ENCODE data around the gene COL17A1.

COL17A1 gene

DNA sequence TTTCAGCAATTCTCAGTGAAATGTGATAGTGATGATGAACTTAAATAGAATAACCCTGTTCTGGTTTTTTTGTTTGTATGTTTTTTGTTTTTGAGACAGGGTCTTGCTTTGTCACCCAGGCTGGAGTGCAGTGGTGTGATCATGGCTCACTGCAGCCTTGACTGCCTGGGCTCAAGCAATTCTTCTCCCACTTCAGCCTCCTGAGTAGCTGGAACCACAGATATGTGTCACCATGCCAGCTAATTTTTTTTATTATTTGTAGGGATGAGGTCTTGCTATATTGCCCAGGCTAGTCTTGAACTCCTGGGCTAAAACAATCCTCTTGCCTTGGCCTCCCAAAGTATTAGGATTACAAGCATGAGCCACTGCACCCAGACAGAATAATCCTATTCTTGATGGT is 14.3 kb upstream of the COL17A1 start:
- TF ChIP-seq, protein P1, sequence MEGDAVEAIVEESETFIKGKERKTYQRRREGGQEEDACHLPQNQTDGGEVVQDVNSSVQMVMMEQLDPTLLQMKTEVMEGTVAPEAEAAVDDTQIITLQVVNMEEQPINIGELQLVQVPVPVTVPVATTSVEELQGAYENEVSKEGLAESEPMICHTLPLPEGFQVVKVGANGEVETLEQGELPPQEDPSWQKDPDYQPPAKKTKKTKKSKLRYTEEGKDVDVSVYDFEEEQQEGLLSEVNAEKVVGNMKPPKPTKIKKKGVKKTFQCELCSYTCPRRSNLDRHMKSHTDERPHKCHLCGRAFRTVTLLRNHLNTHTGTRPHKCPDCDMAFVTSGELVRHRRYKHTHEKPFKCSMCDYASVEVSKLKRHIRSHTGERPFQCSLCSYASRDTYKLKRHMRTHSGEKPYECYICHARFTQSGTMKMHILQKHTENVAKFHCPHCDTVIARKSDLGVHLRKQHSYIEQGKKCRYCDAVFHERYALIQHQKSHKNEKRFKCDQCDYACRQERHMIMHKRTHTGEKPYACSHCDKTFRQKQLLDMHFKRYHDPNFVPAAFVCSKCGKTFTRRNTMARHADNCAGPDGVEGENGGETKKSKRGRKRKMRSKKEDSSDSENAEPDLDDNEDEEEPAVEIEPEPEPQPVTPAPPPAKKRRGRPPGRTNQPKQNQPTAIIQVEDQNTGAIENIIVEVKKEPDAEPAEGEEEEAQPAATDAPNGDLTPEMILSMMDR (IDR thresholded peaks at IDR 0.05; ENCODE audit: poor library complexity, severe bottlenecking) = no peak
- Histone ChIP-seq H3K27me3 (ENCODE audit: insufficient read depth, poor library complexity, severe bottlenecking) (no peaks in the 10 kb centered on the region), H3K27ac (ENCODE audit: poor library complexity, severe bottlenecking) (peak overlapping the region; percentile 82), H3K36me3 (ENCODE audit: low read depth) (no peaks in the 10 kb centered on the region), H3K9me3 (ENCODE audit: severe bottlenecking) (peaks cover 3% of the 10 kb centered on the region), H3K4me1 (ENCODE audit: insufficient read depth, poor library complexity, severe bottlenecking) (peaks cover 29% of the 10 kb centered on the region), H3K4me3 (ENCODE audit: severe bottlenecking) (no peak overlapping the region)
- DNase-seq (ENCODE audit: low spot score) = no peak
- ATAC-seq (ENCODE audit: low read depth) = no peak

DNA sequence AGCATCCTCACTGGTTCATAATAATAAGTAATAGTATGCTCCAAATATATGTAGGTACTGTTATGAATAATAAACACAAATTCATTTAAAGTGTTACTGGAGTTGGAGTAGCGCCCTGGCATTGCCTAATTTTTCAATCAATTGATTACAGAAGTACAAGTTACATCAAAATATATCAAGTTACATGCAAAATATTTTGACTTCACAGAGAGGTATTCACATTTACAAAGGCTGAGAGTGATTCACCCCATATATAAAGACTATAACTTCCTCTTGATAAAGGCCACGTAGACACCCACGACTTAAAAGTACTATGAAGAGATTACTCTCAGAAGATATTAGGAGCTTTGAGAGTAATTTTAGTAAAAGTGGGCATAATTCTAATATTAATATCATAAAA is 13.6 kb upstream of the COL17A1 start:
- Histone ChIP-seq H3K36me3 (ENCODE audit: low read depth) (no peaks in the 10 kb centered on the region), H3K4me3 (ENCODE audit: severe bottlenecking) (no peak overlapping the region), H3K4me1 (ENCODE audit: insufficient read depth, poor library complexity, severe bottlenecking) (peaks cover 23% of the 10 kb centered on the region), H3K27me3 (ENCODE audit: insufficient read depth, poor library complexity, severe bottlenecking) (no peaks in the 10 kb centered on the region), H3K27ac (ENCODE audit: poor library complexity, severe bottlenecking) (peak overlapping the region; percentile 82), H3K9me3 (ENCODE audit: severe bottlenecking) (peaks cover 3% of the 10 kb centered on the region)
- DNase-seq (ENCODE audit: low spot score) (no peak), ATAC-seq (ENCODE audit: low read depth) (peak; percentile 95)
- TF ChIP-seq, protein P1 (IDR thresholded peaks at IDR 0.05; ENCODE audit: poor library complexity, severe bottlenecking) = no peak

DNA sequence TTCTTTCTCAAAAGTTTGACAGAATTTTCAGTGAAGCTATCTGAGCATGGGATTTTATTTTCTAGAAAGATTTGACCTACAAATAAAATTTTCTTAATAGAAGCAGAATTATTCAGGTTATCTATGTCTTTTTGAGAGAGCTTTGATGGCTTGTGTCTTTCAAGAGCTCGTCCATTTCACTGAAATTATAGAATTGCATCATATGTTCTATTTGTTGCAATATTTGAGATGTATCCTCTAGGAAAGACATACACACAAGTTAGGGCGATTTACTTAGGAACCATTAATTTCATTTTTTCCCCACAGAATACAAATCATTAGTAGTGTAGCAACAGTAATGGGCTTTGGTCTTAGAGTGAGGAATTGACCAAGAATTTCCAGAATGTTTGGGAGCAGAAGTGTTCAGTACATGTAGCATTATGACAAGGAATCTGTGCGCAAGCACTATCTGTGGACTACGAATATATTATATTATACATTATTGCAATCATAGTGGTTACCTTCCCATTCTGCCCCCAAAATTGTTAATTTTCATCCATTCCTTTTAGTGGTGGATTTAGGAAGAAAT is 12.8 kb upstream of the COL17A1 start:
- DNase-seq (ENCODE audit: low spot score) = no peak
- Histone ChIP-seq H3K36me3 (ENCODE audit: low read depth) (no peaks in the 10 kb centered on the region), H3K4me1 (ENCODE audit: insufficient read depth, poor library complexity, severe bottlenecking) (peaks cover 25% of the 10 kb centered on the region), H3K27me3 (ENCODE audit: insufficient read depth, poor library complexity, severe bottlenecking) (no peaks in the 10 kb centered on the region), H3K27ac (ENCODE audit: poor library complexity, severe bottlenecking) (peak overlapping the region; percentile 82), H3K4me3 (ENCODE audit: severe bottlenecking) (no peak overlapping the region), H3K9me3 (ENCODE audit: severe bottlenecking) (peaks cover 4% of the 10 kb centered on the region)
- TF ChIP-seq, protein P1 (IDR thresholded peaks at IDR 0.05; ENCODE audit: poor library complexity, severe bottlenecking) = no peak
- ATAC-seq (ENCODE audit: low read depth) = no peak

DNA sequence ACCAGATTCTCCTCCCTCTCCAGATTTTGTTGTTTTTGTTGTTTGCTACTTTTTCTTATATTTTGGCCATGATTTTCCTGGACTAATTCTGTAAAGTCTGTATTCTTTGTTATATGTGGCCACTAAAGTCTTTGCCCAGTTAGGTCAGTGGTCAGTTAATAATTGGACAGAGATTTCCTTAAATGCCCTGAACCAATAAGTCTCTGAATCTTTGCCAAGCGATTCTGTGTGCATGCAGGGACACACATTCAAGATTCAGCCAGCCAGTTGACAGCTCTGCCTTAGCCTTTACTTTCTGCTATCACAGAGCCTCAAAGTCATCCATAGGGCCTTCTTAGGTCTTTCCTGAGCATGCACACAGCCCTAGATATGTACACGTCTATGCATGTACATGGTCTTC is 11.0 kb upstream of the COL17A1 start:
- no peak for DNase-seq (ENCODE audit: low spot score)

DNA sequence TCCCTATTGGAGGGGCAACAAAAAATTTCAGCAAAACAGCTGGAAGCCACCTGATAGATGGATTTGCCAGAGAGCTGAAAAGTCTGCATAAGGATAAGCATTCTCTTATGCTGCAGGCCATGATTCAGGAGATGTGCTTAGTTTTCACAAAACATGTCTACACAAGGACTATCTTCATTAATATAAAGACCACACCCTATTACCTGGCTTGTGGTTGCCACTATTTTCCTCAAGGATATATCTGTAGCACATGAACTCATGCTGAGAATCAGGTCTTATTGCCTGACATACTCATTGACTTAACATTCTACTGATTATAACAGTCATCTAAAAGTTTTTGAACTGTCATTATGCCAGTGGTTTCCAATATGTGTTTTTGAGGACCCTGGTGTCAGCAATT is 7.1 kb upstream of the COL17A1 start:
- Histone ChIP-seq H3K27ac (ENCODE audit: poor library complexity, severe bottlenecking) (peak overlapping the region; percentile 83), H3K4me1 (ENCODE audit: insufficient read depth, poor library complexity, severe bottlenecking) (peaks cover 22% of the 10 kb centered on the region), H3K4me3 (ENCODE audit: severe bottlenecking) (no peak overlapping the region), H3K9me3 (ENCODE audit: severe bottlenecking) (peaks cover 5% of the 10 kb centered on the region), H3K36me3 (ENCODE audit: low read depth) (no peaks in the 10 kb centered on the region), H3K27me3 (ENCODE audit: insufficient read depth, poor library complexity, severe bottlenecking) (no peaks in the 10 kb centered on the region)
- TF ChIP-seq, protein P1 (IDR thresholded peaks at IDR 0.05; ENCODE audit: poor library complexity, severe bottlenecking) = no peak
- ATAC-seq (ENCODE audit: low read depth) = no peak
- DNase-seq (ENCODE audit: low spot score) = no peak

More for the DNA sequence above, 11.0 kb upstream of the COL17A1 start:
- ATAC-seq (ENCODE audit: low read depth) = no peak
- H3K36me3 ChIP-seq (ENCODE audit: low read depth) = no peaks in the 10 kb centered on the region
- H3K27ac ChIP-seq (ENCODE audit: poor library complexity, severe bottlenecking) = no peak overlapping the region
- H3K4me1 ChIP-seq (ENCODE audit: insufficient read depth, poor library complexity, severe bottlenecking) = peaks cover 25% of the 10 kb centered on the region
- no peak overlapping the region for H3K4me3 ChIP-seq (ENCODE audit: severe bottlenecking)
- H3K27me3 ChIP-seq (ENCODE audit: insufficient read depth, poor library complexity, severe bottlenecking) = no peaks in the 10 kb centered on the region
- H3K9me3 ChIP-seq (ENCODE audit: severe bottlenecking) = peaks cover 5% of the 10 kb centered on the region
- TF ChIP-seq, protein P1 (IDR thresholded peaks at IDR 0.05; ENCODE audit: poor library complexity, severe bottlenecking) = no peak

Measured in RWPE2 (cell line).